Endodermal cell (in vitro differentiated cells): Measurements from ENCODE around the gene FDX2. TPM values are rescaled to one million over a fixed set of nuclear protein-coding genes. Genes with fewer than 3 reads are reported as not detected.
"Not testable (repeated sequence)": the region's sequence is repeated elsewhere in the genome, so short reads cannot be mapped to it uniquely, and the experiment has no call there.

Source experiments
- DNase-seq: peaks from one replicate; pipeline ENCODE4 v3.0.0-alpha.2; 2017
- H3K27ac ChIP-seq: 2 replicates; pipeline ENCODE4 v1.5.1; 2013; ENCODE audit warnings: mild to moderate bottlenecking, low read depth, low read length, moderate library complexity
- H3K27me3 ChIP-seq: 2 replicates; pipeline ENCODE4 v1.6.1; 2013; ENCODE audit warnings: mild to moderate bottlenecking, low read length, moderate library complexity; ENCODE audit not compliant: insufficient read depth, control insufficient read depth, poor library complexity, severe bottlenecking
- H3K36me3 ChIP-seq: 2 replicates; pipeline ENCODE4 v1.7.0; 2013; ENCODE audit warnings: mild to moderate bottlenecking, low read length, moderate library complexity; ENCODE audit not compliant: control insufficient read depth, insufficient read depth
- H3K4me1 ChIP-seq: one replicate; pipeline ENCODE4 v1.7.0; 2013; ENCODE audit warnings: low read length; ENCODE audit not compliant: control insufficient read depth, insufficient read depth
- H3K4me3 ChIP-seq: 2 replicates; pipeline ENCODE4 v1.5.1; 2013; ENCODE audit warnings: mild to moderate bottlenecking, low read length, moderate library complexity
- H3K9ac ChIP-seq: 2 replicates; pipeline ENCODE4 v1.6.1; 2013; ENCODE audit warnings: mild to moderate bottlenecking, low read length, moderate library complexity; ENCODE audit not compliant: poor library complexity, severe bottlenecking; ENCODE audit errors: extremely low read depth
- H3K9me3 ChIP-seq: 2 replicates; pipeline ENCODE4 v1.6.1; 2013; ENCODE audit warnings: mild to moderate bottlenecking, low read length, moderate library complexity; ENCODE audit not compliant: control insufficient read depth
- H3K27ac Mint-ChIP-seq: 2 replicates; pipeline ENCODE4 v1.8.0; 2020; ENCODE audit warnings: mixed read lengths
- H3K27me3 Mint-ChIP-seq: 2 replicates; pipeline ENCODE4 v1.8.0; 2021; ENCODE audit warnings: mild to moderate bottlenecking, mixed read lengths; ENCODE audit not compliant: insufficient read depth
- H3K36me3 Mint-ChIP-seq: 2 replicates; pipeline ENCODE4 v1.8.0; 2020; ENCODE audit warnings: low read depth, mixed read lengths
- H3K4me1 Mint-ChIP-seq: 2 replicates; pipeline ENCODE4 v1.8.0; 2020; ENCODE audit warnings: mixed read lengths
- H3K4me3 Mint-ChIP-seq: 2 replicates; pipeline ENCODE4 v1.8.0; 2020; ENCODE audit warnings: mild to moderate bottlenecking, moderate library complexity, mixed read lengths
- H3K9me3 Mint-ChIP-seq: 2 replicates; pipeline ENCODE4 v1.8.0; 2020; ENCODE audit warnings: mild to moderate bottlenecking, mixed read lengths
- CTCF ChIP-seq: fragments of 200-600 bp; sonication (generic); conservative IDR thresholded peaks from 2 replicates; pipeline ENCODE4 v1.5.0; 2021; ENCODE audit warnings: antibody characterized with exemption, mild to moderate bottlenecking
- WGBS, 2 experiments: methylation state at CpG; one replicate each; pipeline versions ENCODE4 v1.1.5 to v1.1.7; 2013; ENCODE audit warnings: missing lambda C conversion rate in 2 of 2, mixed read lengths in 1 of 2; ENCODE audit not compliant: insufficient coverage in 1 of 2, insufficient read length in 1 of 2; 5-methylcytosine and 5-hydroxymethylcytosine counted together
- total RNA-seq, 2 donors: library from RNA; stranded (reverse); fragmentation: NEBNext Ultra II Directional in 1 of 2; extraction: Animal tissue kit (Norgen Biotek cat#: 25700) in 1 of 2; gene quantifications; 2 replicates in 1 of 2; 3 replicates in 1 of 2; pipeline ENCODE4 v1.2.1, GENCODE V29; 2021

The FDX2 gene
- total RNA-seq, 2 donors from 2014 or later: 23.2 to 25.9 TPM

DNA sequence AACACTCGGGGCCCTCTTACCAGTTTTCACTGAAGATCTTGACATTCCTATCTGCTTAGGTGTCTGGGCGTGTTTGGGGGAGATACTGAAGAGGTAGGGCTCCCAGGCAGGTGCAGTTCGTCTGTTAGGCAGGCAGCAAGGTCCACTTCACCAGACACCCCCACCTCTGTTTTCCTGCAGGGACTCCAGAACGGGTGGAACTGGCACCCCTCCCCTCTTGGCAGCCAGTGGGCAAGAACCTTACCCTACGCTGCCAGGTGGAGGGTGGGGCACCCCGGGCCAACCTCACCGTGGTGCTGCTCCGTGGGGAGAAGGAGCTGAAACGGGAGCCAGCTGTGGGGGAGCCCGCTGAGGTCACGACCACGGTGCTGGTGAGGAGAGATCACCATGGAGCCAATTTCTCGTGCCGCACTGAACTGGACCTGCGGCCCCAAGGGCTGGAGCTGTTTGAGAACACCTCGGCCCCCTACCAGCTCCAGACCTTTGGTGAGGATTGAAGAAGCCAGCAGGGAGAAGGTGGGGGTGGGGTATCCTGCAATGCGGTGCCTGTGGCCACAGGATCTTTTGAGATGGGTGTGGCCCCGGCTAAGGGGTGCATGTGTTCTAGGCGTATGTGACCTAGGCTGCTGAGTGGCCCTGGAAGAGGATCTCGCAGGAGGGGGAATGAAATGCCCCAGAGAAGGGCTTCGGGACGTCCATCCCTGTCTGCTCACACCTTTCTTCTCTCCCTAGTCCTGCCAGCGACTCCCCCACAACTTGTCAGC lies 32.3 kb downstream of the FDX2 start:
- Histone ChIP-seq H3K9ac (no peak overlapping the region), H3K36me3 (no peaks in the 10 kb centered on the region), H3K27ac (no peak overlapping the region), H3K9me3 (no peaks in the 10 kb centered on the region), H3K4me1 (no peaks in the 10 kb centered on the region), H3K4me3 (no peak overlapping the region), H3K27me3 (peaks cover 33% of the 10 kb centered on the region)
- peaks cover 39% of the 10 kb centered on the region for H3K27me3 Mint-ChIP-seq
- no peak overlapping the region for H3K4me3 Mint-ChIP-seq
- no peaks in the 10 kb centered on the region for H3K36me3 Mint-ChIP-seq
- no peak for DNase-seq
- no peak for TF ChIP-seq CTCF
- H3K27ac Mint-ChIP-seq: no peak overlapping the region
- peaks cover 2% of the 10 kb centered on the region for H3K9me3 Mint-ChIP-seq
- WGBS, 2 experiments: 83 to 86% methylated on average over 13 to 23 of the region's 23 CpGs
- no peaks in the 10 kb centered on the region for H3K4me1 Mint-ChIP-seq

- peaks cover 25% of the 10 kb centered on the region for H3K27me3 Mint-ChIP-seq
- not testable (repeated sequence) for DNase-seq, H3K36me3 Mint-ChIP-seq, H3K27ac ChIP-seq, H3K9ac ChIP-seq, H3K9me3 Mint-ChIP-seq, H3K27ac Mint-ChIP-seq, H3K4me3 ChIP-seq, H3K36me3 ChIP-seq, H3K4me1 ChIP-seq, H3K4me1 Mint-ChIP-seq, H3K9me3 ChIP-seq, H3K4me3 Mint-ChIP-seq
- 94 to 95% methylated on average over 5 of the region's 5 CpGs for WGBS, 2 experiments
- H3K27me3 ChIP-seq: peaks cover 19% of the 10 kb centered on the region
Observed at GRCh38 chr19:10282043-10282442, 33.8 kb downstream of the FDX2 start.

GRCh38 chr19:10279737-10280442 lies 35.9 kb downstream of the FDX2 start:
- peaks cover 7% of the 10 kb centered on the region for H3K27me3 Mint-ChIP-seq
- TF ChIP-seq CTCF: no peak
- H3K27ac ChIP-seq: no peak overlapping the region
- WGBS, 2 experiments: 89 to 97% methylated on average over 3 to 5 of the region's 5 CpGs
- no peaks in the 10 kb centered on the region for H3K4me1 Mint-ChIP-seq
- no peaks in the 10 kb centered on the region for H3K9me3 Mint-ChIP-seq
- no peak for DNase-seq
- no peaks in the 10 kb centered on the region for H3K27me3 ChIP-seq
- H3K9me3 ChIP-seq: no peaks in the 10 kb centered on the region
- H3K9ac ChIP-seq: no peak overlapping the region
- H3K27ac Mint-ChIP-seq: no peak overlapping the region
- H3K36me3 Mint-ChIP-seq: no peaks in the 10 kb centered on the region
- no peaks in the 10 kb centered on the region for H3K4me1 ChIP-seq
- no peak overlapping the region for H3K4me3 Mint-ChIP-seq
- no peak overlapping the region for H3K4me3 ChIP-seq
- H3K36me3 ChIP-seq: no peaks in the 10 kb centered on the region
